Stomach (tissue), 4 donors: ENCODE measurements around the gene MCHR1.

ENCODE experiments used
- CTCF ChIP-seq, 7 experiments: fragments of 450-650 bp in 4 of 7; fragments of 200-600 bp in 3 of 7; sonication (generic) in 3 of 7; IDR thresholded peaks; one replicate each; pipeline ENCODE4 v1.5.1; 2016 to 2019; ENCODE audit warnings: antibody characterized with exemption in 7 of 7, control low read depth in 2 of 7, mild to moderate bottlenecking in 1 of 7
- EP300 ChIP-seq: sonication (generic); formaldehyde crosslinking; IDR thresholded peaks from one replicate; pipeline ENCODE4 v1.6.1; 2017; ENCODE audit warnings: antibody characterized with exemption
- POLR2A ChIP-seq, 4 donors: fragments of 450-650 bp; IDR thresholded peaks; one replicate each; pipeline ENCODE4 v1.6.1; 2016; ENCODE audit warnings: antibody characterized with exemption in 4 of 4, control low read depth in 2 of 4, mild to moderate bottlenecking in 1 of 4, moderate library complexity in 1 of 4
- POLR2AphosphoS5 ChIP-seq, 3 donors: sonication (generic); formaldehyde crosslinking; IDR thresholded peaks; one replicate each; pipeline ENCODE4 v1.6.1; 2016; ENCODE audit warnings: antibody characterized with exemption in 3 of 3

GRCh38 chr22:40726514-40726913, 47.2 kb downstream of the MCHR1 start:
- TF ChIP-seq CTCF (IDR thresholded peaks at IDR 0.05) (no peak), POLR2A (IDR thresholded peaks at IDR 0.05) (no peak), POLR2AphosphoS5 (IDR thresholded peaks at IDR 0.05) (no peak), EP300 (no peak)
